Activated T-cell treated with anti-CD3 and anti-CD28 coated beads, Interleukin-2, amount 50 U/mL, for 4 hours (primary cell): ENCODE results near the gene PRMT6. TPM values are rescaled to one million over a fixed set of nuclear protein-coding genes. Genes with fewer than 3 reads are reported as not detected.
A peak's percentile ranks its signal among the peaks of the same experiment; 100 is the strongest.
"Not testable (repeated sequence)": the region's sequence is repeated elsewhere in the genome, so short reads cannot be mapped to it uniquely, and the experiment has no call there.

Experiments used
- ATAC-seq, 2 donors: fragments of 200-7000 bp; cut with Tn5 transposase; one replicate each; pipeline ENCODE4 v1.10.0; 2021
- DNase-seq: peaks from one replicate; pipeline ENCODE4 v3.0.0-alpha.2; 2020
- H3K27me3 Mint-ChIP-seq: one replicate; pipeline ENCODE4 v1.8.0; 2021; ENCODE audit warnings: low read depth, mixed read lengths
- H3K36me3 Mint-ChIP-seq: one replicate; pipeline ENCODE4 v1.8.0; 2022; ENCODE audit warnings: mixed read lengths; ENCODE audit not compliant: insufficient read depth
- H3K4me1 Mint-ChIP-seq: one replicate; pipeline ENCODE4 v1.8.0; 2021; ENCODE audit warnings: low read depth, mixed read lengths
- H3K4me3 Mint-ChIP-seq: one replicate; pipeline ENCODE4 v1.8.0; 2021; ENCODE audit warnings: mild to moderate bottlenecking, moderate library complexity, mixed read lengths
- H3K9me3 Mint-ChIP-seq: one replicate; pipeline ENCODE4 v1.8.0; 2021; ENCODE audit warnings: mixed read lengths
- total RNA-seq, 3 donors: library from RNA; stranded (reverse); gene quantifications; one replicate each; pipeline ENCODE4 v1.2.1, GENCODE V29; 2021

Gene PRMT6
- total RNA-seq, 3 donors from 2014 or later: 24.1 to 28.7 (median 27.3) TPM

DNA sequence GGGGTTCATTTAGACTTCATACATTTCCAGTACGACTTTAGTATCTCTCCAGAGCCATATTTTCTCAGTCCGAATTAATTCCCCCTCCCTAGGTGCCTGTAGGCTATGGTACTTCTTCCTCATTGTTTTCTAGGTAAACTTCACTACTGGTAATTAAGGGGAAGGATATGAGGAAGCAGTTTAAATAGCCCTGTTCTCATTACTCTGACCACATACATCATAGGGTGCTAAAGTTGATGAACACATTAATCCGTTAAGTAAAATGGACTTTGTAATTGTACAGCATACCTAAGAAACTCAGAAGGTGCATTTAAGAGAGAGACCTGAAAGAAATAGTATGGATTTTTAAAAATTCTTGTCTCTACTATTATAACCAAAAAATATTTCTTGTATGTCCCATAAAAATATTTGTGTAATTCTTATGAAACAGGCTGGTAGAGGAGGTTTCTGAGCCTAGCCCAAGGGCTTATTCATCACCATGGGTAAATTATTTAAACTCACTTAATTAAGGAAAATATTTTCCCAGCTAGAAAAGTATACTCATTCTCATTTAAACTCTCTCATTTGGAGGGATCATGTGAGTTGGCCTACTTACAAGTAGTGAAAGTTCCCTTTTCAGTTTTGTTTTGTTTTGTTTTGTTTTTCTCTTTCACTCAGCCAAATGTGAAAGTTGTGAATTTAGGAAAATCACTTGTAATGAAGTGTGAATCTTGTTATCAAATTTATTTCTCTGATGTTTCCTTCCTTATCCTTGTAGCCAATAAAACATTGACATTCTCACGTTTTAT is 2.0 kb downstream of the PRMT6 start:
- Mint-ChIP-seq H3K27me3 (no peaks in the 10 kb centered on the region), H3K4me3 (peak overlapping the region; percentile 97), H3K36me3 (peaks cover 9% of the 10 kb centered on the region), H3K9me3 (no peaks in the 10 kb centered on the region), H3K4me1 (peaks cover 26% of the 10 kb centered on the region)
- ATAC-seq: no peak
- DNase-seq: no peak

DNA sequence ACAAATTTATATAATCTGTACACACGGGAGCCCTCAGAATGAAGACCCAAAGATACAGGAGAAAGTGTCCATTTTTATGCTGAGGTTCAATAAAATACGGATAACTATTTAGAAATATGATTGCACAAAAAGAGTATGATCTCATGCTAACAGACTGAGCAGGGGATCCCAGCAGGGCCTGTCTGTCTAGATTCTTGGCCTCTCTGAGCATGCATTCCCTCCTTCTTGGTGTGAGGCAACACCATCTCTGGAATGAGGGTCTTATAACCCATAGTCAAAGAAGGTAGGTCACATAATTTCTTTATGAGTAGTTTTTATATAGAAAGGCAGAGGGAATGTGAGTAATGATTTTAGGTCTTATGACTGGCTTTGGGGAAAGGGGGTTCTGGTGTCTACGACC is 5.4 kb downstream of the PRMT6 start:
- Mint-ChIP-seq H3K4me3 (no peak overlapping the region), H3K4me1 (peaks cover 21% of the 10 kb centered on the region), H3K9me3 (no peaks in the 10 kb centered on the region), H3K36me3 (peaks cover 7% of the 10 kb centered on the region), H3K27me3 (peaks cover 1% of the 10 kb centered on the region)
- DNase-seq: no peak
- no peak for ATAC-seq

- Mint-ChIP-seq H3K27me3 (no peaks in the 10 kb centered on the region), H3K36me3 (no peaks in the 10 kb centered on the region), H3K9me3 (no peaks in the 10 kb centered on the region), H3K4me3 (no peak overlapping the region), H3K4me1 (no peaks in the 10 kb centered on the region)
- DNase-seq (no peak), ATAC-seq (no peak)
Observed at GRCh38 chr1:107073493-107073892, 17.0 kb downstream of the PRMT6 start.

DNA sequence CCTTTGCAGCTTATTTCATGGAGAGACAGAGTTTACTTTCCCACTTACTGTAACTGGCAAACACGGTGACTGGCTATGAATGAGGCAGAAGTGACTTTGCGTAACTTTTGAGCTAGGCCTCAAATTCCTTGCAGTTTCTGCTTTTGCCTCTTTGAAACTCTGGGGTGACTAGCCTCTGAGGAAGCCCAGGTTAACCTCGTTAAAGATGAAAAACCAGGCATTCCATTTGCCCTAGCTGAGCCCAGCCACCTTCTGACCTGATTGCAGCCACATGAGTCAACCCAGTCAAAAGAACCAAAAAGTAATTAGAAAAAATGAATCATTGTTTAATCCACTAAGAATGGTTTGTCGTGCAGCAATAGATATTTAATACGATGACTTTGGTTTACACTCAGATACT is 20.4 kb downstream of the PRMT6 start:
- peaks cover 2% of the 10 kb centered on the region for H3K27me3 Mint-ChIP-seq
- H3K9me3 Mint-ChIP-seq: no peaks in the 10 kb centered on the region
- no peak overlapping the region for H3K4me3 Mint-ChIP-seq
- DNase-seq: no peak
- no peak for ATAC-seq
- H3K4me1 Mint-ChIP-seq: no peaks in the 10 kb centered on the region
- H3K36me3 Mint-ChIP-seq: no peaks in the 10 kb centered on the region

- no peaks in the 10 kb centered on the region for H3K36me3 Mint-ChIP-seq
- H3K9me3 Mint-ChIP-seq: peaks cover 4% of the 10 kb centered on the region
- no peak overlapping the region for H3K4me3 Mint-ChIP-seq
- peaks cover 4% of the 10 kb centered on the region for H3K27me3 Mint-ChIP-seq
- ATAC-seq: no peak
- DNase-seq: no peak
- no peaks in the 10 kb centered on the region for H3K4me1 Mint-ChIP-seq
Observed at GRCh38 chr1:107079249-107079648, 22.8 kb downstream of the PRMT6 start.

GRCh38 chr1:107081102-107081501 is 24.6 kb downstream of the PRMT6 start:
- Mint-ChIP-seq H3K4me1 (no peaks in the 10 kb centered on the region), H3K36me3 (peaks cover 2% of the 10 kb centered on the region), H3K9me3 (peaks cover 17% of the 10 kb centered on the region), H3K4me3 (no peak overlapping the region), H3K27me3 (peaks cover 6% of the 10 kb centered on the region)
- DNase-seq (no peak), ATAC-seq (no peak)

DNA sequence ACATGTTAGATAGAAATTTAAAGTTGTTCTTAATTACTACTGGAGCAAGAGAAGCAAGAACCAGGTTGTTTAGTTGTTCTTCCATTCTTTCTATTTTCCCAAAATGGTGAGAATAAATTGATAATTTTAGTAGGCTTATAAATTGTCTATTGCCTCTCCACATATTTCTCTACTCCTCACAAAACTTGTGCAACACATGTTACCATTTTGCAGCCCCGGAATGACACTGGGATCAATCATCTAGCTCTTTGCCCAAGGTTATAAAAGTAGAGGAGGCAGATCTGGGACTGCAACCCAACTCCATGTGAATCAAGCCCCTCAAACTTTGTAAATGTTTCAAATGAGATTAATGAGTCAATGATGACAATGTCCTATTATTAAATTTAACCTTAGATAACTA is 34.9 kb downstream of the PRMT6 start:
- Mint-ChIP-seq H3K36me3 (no peaks in the 10 kb centered on the region), H3K27me3 (no peaks in the 10 kb centered on the region), H3K4me1 (no peaks in the 10 kb centered on the region), H3K4me3 (no peak overlapping the region), H3K9me3 (peaks cover 4% of the 10 kb centered on the region)
- DNase-seq (no peak), ATAC-seq (no peak)

DNA sequence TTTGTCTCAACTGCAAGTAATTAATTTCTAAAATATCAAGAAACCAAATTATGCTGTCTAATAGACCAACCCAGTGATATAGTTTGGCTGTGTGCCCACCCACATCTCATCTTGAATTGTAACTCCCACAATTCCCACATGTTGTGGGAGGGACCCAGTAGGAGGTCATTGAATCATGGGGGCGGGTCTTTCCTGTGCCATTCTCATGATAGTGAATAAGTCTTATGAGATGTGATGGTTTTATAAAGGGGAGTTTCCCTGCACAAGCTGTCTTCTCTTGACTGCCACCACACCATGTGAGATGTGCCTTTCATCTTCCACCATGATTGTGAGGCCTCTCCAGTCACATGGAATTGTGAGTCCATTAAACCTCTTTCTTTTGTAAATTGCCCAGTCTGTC is 36.9 kb downstream of the PRMT6 start:
- DNase-seq, H3K4me3 Mint-ChIP-seq, H3K27me3 Mint-ChIP-seq, ATAC-seq, H3K9me3 Mint-ChIP-seq, H3K36me3 Mint-ChIP-seq, H3K4me1 Mint-ChIP-seq: not testable (repeated sequence)

GRCh38 chr1:107095647-107096046 is 39.2 kb downstream of the PRMT6 start:
- ATAC-seq: no peak
- DNase-seq: no peak
- H3K36me3 Mint-ChIP-seq: no peaks in the 10 kb centered on the region
- H3K4me1 Mint-ChIP-seq: no peaks in the 10 kb centered on the region
- H3K9me3 Mint-ChIP-seq: no peaks in the 10 kb centered on the region
- no peak overlapping the region for H3K4me3 Mint-ChIP-seq
- peaks cover 4% of the 10 kb centered on the region for H3K27me3 Mint-ChIP-seq

GRCh38 chr1:107096690-107097089 is 40.2 kb downstream of the PRMT6 start:
- peaks cover 6% of the 10 kb centered on the region for H3K27me3 Mint-ChIP-seq
- H3K4me3 Mint-ChIP-seq: no peak overlapping the region

GRCh38 chr1:107098961-107099360 is 42.5 kb downstream of the PRMT6 start:
- DNase-seq (no peak), ATAC-seq (no peak)
- Mint-ChIP-seq H3K36me3 (no peaks in the 10 kb centered on the region), H3K4me1 (no peaks in the 10 kb centered on the region), H3K4me3 (no peak overlapping the region), H3K27me3 (peaks cover 9% of the 10 kb centered on the region), H3K9me3 (no peaks in the 10 kb centered on the region)

More at GRCh38 chr1:107096690-107097089, 40.2 kb downstream of the PRMT6 start:
- Mint-ChIP-seq H3K36me3 (no peaks in the 10 kb centered on the region), H3K4me1 (no peaks in the 10 kb centered on the region), H3K9me3 (no peaks in the 10 kb centered on the region)
- no peak for ATAC-seq
- DNase-seq: no peak

DNA sequence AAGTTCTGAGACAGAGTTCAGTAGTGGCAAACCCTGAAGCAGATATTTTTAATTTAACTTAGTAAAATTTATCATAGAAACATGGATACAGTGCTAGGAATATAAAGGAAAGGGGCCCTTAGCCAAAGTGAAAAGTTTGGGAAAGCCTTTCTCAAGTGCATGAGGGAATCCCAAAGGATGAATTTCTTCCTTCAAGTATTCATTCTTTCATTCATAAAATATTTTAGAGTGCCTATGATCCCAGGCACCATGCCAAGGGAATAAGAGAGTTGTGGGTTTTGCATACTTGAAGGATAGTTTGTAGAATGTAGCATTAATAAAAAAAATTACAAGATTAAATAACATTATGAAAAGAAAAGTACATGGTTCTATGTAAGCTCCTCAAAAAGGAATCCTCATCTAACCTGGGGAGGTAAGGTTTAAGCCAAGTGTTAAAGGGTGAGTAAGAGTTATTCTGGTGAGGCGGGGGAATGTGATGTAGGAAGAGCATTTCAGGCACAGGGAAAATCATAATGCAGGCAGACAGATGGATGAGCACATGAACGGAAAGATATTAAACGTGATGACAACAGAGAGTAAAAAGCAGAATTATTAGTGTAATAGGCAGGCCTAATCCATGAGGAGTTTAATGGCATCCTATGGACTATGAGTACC is 44.0 kb downstream of the PRMT6 start:
- Mint-ChIP-seq H3K4me1 (no peaks in the 10 kb centered on the region), H3K4me3 (no peak overlapping the region), H3K9me3 (no peaks in the 10 kb centered on the region), H3K36me3 (no peaks in the 10 kb centered on the region), H3K27me3 (peaks cover 9% of the 10 kb centered on the region)
- no peak for DNase-seq
- no peak for ATAC-seq

DNA sequence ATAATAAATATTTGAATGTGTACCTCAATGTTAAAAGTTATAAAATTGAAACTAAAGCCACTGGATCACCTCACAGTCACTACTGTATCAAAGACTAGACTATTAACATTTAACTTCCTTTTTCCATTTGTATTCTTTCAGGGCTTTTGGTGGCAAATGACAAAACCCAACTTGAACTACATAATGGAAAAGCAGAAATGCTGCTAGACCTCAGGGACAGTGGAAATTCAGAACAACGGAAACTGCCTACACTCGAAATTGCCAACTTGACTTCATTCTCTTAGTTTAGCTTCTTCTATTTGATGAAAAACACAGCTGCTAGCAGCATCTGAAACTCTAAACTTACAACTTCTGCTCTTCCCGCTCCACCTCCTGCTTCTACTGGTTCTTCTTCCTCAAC is 49.4 kb downstream of the PRMT6 start:
- Mint-ChIP-seq H3K9me3 (no peaks in the 10 kb centered on the region), H3K36me3 (no peaks in the 10 kb centered on the region), H3K4me1 (no peaks in the 10 kb centered on the region), H3K4me3 (no peak overlapping the region), H3K27me3 (peaks cover 5% of the 10 kb centered on the region)
- ATAC-seq: no peak
- DNase-seq: no peak
